ENCODE measurements around the gene MAP6D1.

Gene MAP6D1

GRCh38 chr3:183825456-183826161, at the start of gene MAP6D1:
TSS of gene MAP6D1 (minus strand) at chr3:183825577. CDS start at chr3:183825547, 30 bp downstream.
- peak; percentile 47 for DNase-seq

GRCh38 chr3:183873914-183874313, 48.5 kb upstream of the MAP6D1 start:
- no peak for DNase-seq

GRCh38 chr3:183871541-183871940, 46.2 kb upstream of the MAP6D1 start:
- no peak for DNase-seq

- DNase-seq: no peak
Measured at GRCh38 chr3:183870563-183870962, 45.2 kb upstream of the MAP6D1 start.

- DNase-seq: no peak
Measured at GRCh38 chr3:183868796-183869195, 43.4 kb upstream of the MAP6D1 start.

GRCh38 chr3:183862610-183863009, 37.2 kb upstream of the MAP6D1 start:
- no peak for DNase-seq

- DNase-seq: no peak
Measured at GRCh38 chr3:183857863-183858262, 32.5 kb upstream of the MAP6D1 start.

GRCh38 chr3:183854318-183855035, 29.1 kb upstream of the MAP6D1 start:
- DNase-seq: no peak

- DNase-seq: no peak
Measured at GRCh38 chr3:183845608-183846288, 20.4 kb upstream of the MAP6D1 start.

GRCh38 chr3:183845090-183845489, 19.7 kb upstream of the MAP6D1 start:
- DNase-seq: no peak

- DNase-seq: peak; percentile 12
Measured at GRCh38 chr3:183844606-183845005, 19.2 kb upstream of the MAP6D1 start.

- no peak for DNase-seq
Measured at GRCh38 chr3:183839751-183840150, 14.4 kb upstream of the MAP6D1 start.

- no peak for DNase-seq
Measured at GRCh38 chr3:183837894-183838293, 12.5 kb upstream of the MAP6D1 start.

GRCh38 chr3:183837390-183837789, 12.0 kb upstream of the MAP6D1 start:
- no peak for DNase-seq

GRCh38 chr3:183833516-183833915, 8.1 kb upstream of the MAP6D1 start:
- DNase-seq: no peak

- DNase-seq: no peak
Measured at GRCh38 chr3:183830187-183830586, 4.8 kb upstream of the MAP6D1 start.

GRCh38 chr3:183829466-183829865, 4.1 kb upstream of the MAP6D1 start:
- no peak for DNase-seq

- DNase-seq: no peak
Measured at GRCh38 chr3:183828538-183828870, 3.1 kb upstream of the MAP6D1 start.

GRCh38 chr3:183827809-183828537, 2.6 kb upstream of the MAP6D1 start:
- no peak for DNase-seq

GRCh38 chr3:183826448-183827250, 1.3 kb upstream of the MAP6D1 start:
- DNase-seq: no peak

- DNase-seq: peak; percentile 28
Measured at GRCh38 chr3:183824761-183825455, 469 bp downstream of the MAP6D1 start.

- no peak for DNase-seq
Measured at GRCh38 chr3:183823963-183824362, 1.4 kb downstream of the MAP6D1 start.
